ENCODE results near the gene SNTG2. TPM values are rescaled to one million over a fixed set of nuclear protein-coding genes. Genes with fewer than 3 reads are reported as not detected.
"Not testable (repeated sequence)": the region's sequence is repeated elsewhere in the genome, so short reads cannot be mapped to it uniquely, and the experiment has no call there.

SNTG2 gene
- total and polyA plus RNA-seq, 4 donors: 4.5 to 7.0 TPM; not detected in 2

- DNase-seq; H3K4me3 ChIP-seq (ENCODE audit: low read length in 2 of 2); intact Hi-C loops (cut with DNase I); H3K9me3 ChIP-seq (ENCODE audit: control insufficient read depth, low read length); H3K27me3 ChIP-seq (ENCODE audit: control insufficient read depth in 1 of 2, insufficient read depth in 2 of 2, low read length in 1 of 2); H3K4me1 ChIP-seq (ENCODE audit: control insufficient read depth in 1 of 2, insufficient read depth in 2 of 2, low read length in 2 of 2); H3K27ac ChIP-seq (ENCODE audit: low read depth in 1 of 2, low read length in 2 of 2); H3K36me3 ChIP-seq (ENCODE audit: control insufficient read depth in 1 of 2, insufficient read depth in 2 of 2, low read length in 1 of 2); ATAC-seq (ENCODE audit: low FRiP score): not testable (repeated sequence)
- WGBS, 2 donors: 86 to 89% methylated on average over 23 to 27 of the region's 27 CpGs
Observed at GRCh38 chr2:909764-910379, 40.8 kb upstream of the SNTG2 start.

DNA sequence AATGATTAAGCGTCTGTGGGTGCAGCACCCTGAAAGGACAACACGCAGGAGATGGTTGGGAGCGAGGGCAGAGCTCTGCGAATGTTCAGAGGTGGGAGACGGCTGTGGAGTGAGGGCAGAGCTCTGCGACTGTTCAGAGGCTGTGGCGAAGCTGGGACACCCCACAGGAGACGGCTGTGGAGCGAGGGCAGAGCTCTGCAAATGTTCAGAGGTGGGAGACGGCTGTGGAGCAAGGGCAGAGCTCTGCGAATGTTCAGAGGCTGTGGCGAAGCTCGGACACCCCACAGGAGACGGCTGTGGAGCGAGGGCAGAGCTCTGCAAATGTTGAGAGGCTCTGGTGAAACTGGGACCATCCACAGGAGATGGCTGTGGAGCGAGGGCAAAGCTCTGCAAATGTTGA is 40.0 kb upstream of the SNTG2 start:
- intact Hi-C loops (cut with DNase I): no loop called here
- 83 to 92% methylated on average over 16 of the region's 16 CpGs for WGBS, 2 donors
- Histone ChIP-seq H3K9me3 (ENCODE audit: control insufficient read depth, low read length) (no peaks in the 10 kb centered on the region), H3K4me3 (ENCODE audit: low read length in 2 of 2) (no peak overlapping the region), H3K4me1 (ENCODE audit: control insufficient read depth in 1 of 2, insufficient read depth in 2 of 2, low read length in 2 of 2) (no peaks in the 10 kb centered on the region), H3K27me3 (ENCODE audit: control insufficient read depth in 1 of 2, insufficient read depth in 2 of 2, low read length in 1 of 2) (no peaks in the 10 kb centered on the region), H3K27ac (ENCODE audit: low read depth in 1 of 2, low read length in 2 of 2) (no peak overlapping the region), H3K36me3 (ENCODE audit: control insufficient read depth in 1 of 2, insufficient read depth in 2 of 2, low read length in 1 of 2) (no peaks in the 10 kb centered on the region)
- no peak for DNase-seq
- no peak for ATAC-seq (ENCODE audit: low FRiP score)

- H3K9me3 ChIP-seq (ENCODE audit: control insufficient read depth, low read length): no peaks in the 10 kb centered on the region
- no peaks in the 10 kb centered on the region for H3K27me3 ChIP-seq (ENCODE audit: control insufficient read depth in 1 of 2, insufficient read depth in 2 of 2, low read length in 1 of 2)
- 88 to 91% methylated on average over 14 of the region's 14 CpGs for WGBS, 2 donors
- intact Hi-C loops (cut with DNase I): no loop called here
- no peak for ATAC-seq (ENCODE audit: low FRiP score)
- no peaks in the 10 kb centered on the region for H3K36me3 ChIP-seq (ENCODE audit: control insufficient read depth in 1 of 2, insufficient read depth in 2 of 2, low read length in 1 of 2)
- H3K4me3 ChIP-seq (ENCODE audit: low read length in 2 of 2): no peak overlapping the region
- no peaks in the 10 kb centered on the region for H3K4me1 ChIP-seq (ENCODE audit: control insufficient read depth in 1 of 2, insufficient read depth in 2 of 2, low read length in 2 of 2)
- no peak for DNase-seq
- no peak overlapping the region for H3K27ac ChIP-seq (ENCODE audit: low read depth in 1 of 2, low read length in 2 of 2)
Observed at GRCh38 chr2:915979-916378, 34.7 kb upstream of the SNTG2 start.

- H3K36me3 ChIP-seq (ENCODE audit: control insufficient read depth in 1 of 2, insufficient read depth in 2 of 2, low read length in 1 of 2): no peaks in the 10 kb centered on the region
- no peaks in the 10 kb centered on the region for H3K27me3 ChIP-seq (ENCODE audit: control insufficient read depth in 1 of 2, insufficient read depth in 2 of 2, low read length in 1 of 2)
- no peaks in the 10 kb centered on the region for H3K4me1 ChIP-seq (ENCODE audit: control insufficient read depth in 1 of 2, insufficient read depth in 2 of 2, low read length in 2 of 2)
- H3K27ac ChIP-seq (ENCODE audit: low read depth in 1 of 2, low read length in 2 of 2): no peak overlapping the region
- intact Hi-C loops (cut with DNase I): no loop called here
- no peak overlapping the region for H3K4me3 ChIP-seq (ENCODE audit: low read length in 2 of 2)
- 94 to 96% methylated on average over 7 of the region's 7 CpGs for WGBS, 2 donors
- no peaks in the 10 kb centered on the region for H3K9me3 ChIP-seq (ENCODE audit: control insufficient read depth, low read length)
- ATAC-seq (ENCODE audit: low FRiP score): no peak
- no peak for DNase-seq
Observed at GRCh38 chr2:916935-917334, 33.7 kb upstream of the SNTG2 start.

DNA sequence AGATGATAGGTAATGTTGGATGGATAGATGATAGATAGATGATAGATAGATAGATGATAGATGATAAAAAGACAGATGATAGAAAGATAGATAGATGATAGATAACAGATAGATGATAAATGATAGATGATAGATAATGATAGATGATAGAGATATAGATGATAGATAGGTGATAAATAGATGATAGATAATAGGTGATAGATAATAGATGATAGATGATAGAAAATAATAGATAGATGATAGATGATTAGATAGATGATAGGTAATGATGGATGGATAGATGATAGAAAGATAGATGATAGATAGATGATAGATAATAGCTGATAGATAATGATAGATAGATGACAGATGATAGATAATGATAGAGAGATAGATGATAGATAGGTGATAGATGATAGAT is 31.0 kb upstream of the SNTG2 start:
- no peak for DNase-seq
- Histone ChIP-seq H3K36me3 (ENCODE audit: control insufficient read depth in 1 of 2, insufficient read depth in 2 of 2, low read length in 1 of 2) (no peaks in the 10 kb centered on the region), H3K27me3 (ENCODE audit: control insufficient read depth in 1 of 2, insufficient read depth in 2 of 2, low read length in 1 of 2) (no peaks in the 10 kb centered on the region), H3K4me1 (ENCODE audit: control insufficient read depth in 1 of 2, insufficient read depth in 2 of 2, low read length in 2 of 2) (no peaks in the 10 kb centered on the region), H3K27ac (ENCODE audit: low read depth in 1 of 2, low read length in 2 of 2) (no peak overlapping the region), H3K4me3 (ENCODE audit: low read length in 2 of 2) (no peak overlapping the region), H3K9me3 (ENCODE audit: control insufficient read depth, low read length) (no peaks in the 10 kb centered on the region)
- ATAC-seq (ENCODE audit: low FRiP score): no peak
- intact Hi-C loops (cut with DNase I): no loop called here

DNA sequence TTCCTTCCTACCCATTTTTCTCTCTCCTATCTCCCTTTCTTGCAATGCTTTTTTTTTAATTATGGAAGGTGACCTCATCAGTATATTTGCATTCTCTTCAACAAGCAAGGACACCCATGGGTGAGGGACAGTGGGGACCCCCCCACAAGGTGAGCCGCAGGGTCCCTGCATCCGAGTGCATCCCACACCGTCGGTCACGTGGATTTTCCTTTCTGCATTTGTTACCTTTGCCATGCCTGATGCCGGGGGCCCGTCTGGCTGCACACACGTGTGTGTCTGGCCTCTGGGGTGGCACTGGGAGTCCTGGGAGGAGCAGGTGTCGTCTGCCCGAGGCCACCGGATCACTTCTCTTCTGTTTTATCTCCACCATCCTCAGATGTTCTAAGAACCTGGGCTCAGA is 30.1 kb upstream of the SNTG2 start:
- WGBS, 2 donors: 82 to 83% methylated on average over 11 of the region's 11 CpGs
- Histone ChIP-seq H3K27me3 (ENCODE audit: control insufficient read depth in 1 of 2, insufficient read depth in 2 of 2, low read length in 1 of 2) (no peaks in the 10 kb centered on the region), H3K9me3 (ENCODE audit: control insufficient read depth, low read length) (no peaks in the 10 kb centered on the region), H3K36me3 (ENCODE audit: control insufficient read depth in 1 of 2, insufficient read depth in 2 of 2, low read length in 1 of 2) (no peaks in the 10 kb centered on the region), H3K27ac (ENCODE audit: low read depth in 1 of 2, low read length in 2 of 2) (no peak overlapping the region), H3K4me1 (ENCODE audit: control insufficient read depth in 1 of 2, insufficient read depth in 2 of 2, low read length in 2 of 2) (no peaks in the 10 kb centered on the region), H3K4me3 (ENCODE audit: low read length in 2 of 2) (no peak overlapping the region)
- intact Hi-C loops (cut with DNase I): no loop called here
- DNase-seq (no peak), ATAC-seq (ENCODE audit: low FRiP score) (no peak)

DNA sequence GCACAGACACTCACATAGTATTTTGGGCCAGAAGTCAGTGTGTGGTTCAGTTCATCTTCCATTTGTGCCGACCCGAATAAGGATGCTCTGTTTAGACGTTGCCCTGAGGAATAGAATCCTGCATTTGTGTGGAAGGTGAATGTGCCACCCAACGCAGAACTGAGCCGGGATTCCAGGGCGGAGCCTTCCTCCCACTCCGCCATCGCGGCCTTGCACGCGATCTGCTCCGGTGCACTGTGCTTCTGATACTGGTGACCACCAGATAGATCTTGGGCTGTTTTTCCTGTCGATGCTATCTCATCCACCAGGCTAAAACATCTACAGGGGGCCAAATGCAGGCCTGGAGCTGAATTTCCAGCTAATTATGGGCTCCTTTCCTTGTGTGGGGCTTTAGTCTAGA is 29.6 kb upstream of the SNTG2 start:
- intact Hi-C loops (cut with DNase I): no loop called here
- Histone ChIP-seq H3K36me3 (ENCODE audit: control insufficient read depth in 1 of 2, insufficient read depth in 2 of 2, low read length in 1 of 2) (no peaks in the 10 kb centered on the region), H3K4me3 (ENCODE audit: low read length in 2 of 2) (no peak overlapping the region), H3K9me3 (ENCODE audit: control insufficient read depth, low read length) (no peaks in the 10 kb centered on the region), H3K27ac (ENCODE audit: low read depth in 1 of 2, low read length in 2 of 2) (no peak overlapping the region), H3K4me1 (ENCODE audit: control insufficient read depth in 1 of 2, insufficient read depth in 2 of 2, low read length in 2 of 2) (no peaks in the 10 kb centered on the region), H3K27me3 (ENCODE audit: control insufficient read depth in 1 of 2, insufficient read depth in 2 of 2, low read length in 1 of 2) (no peaks in the 10 kb centered on the region)
- no peak for ATAC-seq (ENCODE audit: low FRiP score)
- no peak for DNase-seq
- WGBS, 2 donors: 84 to 90% methylated on average over 13 of the region's 13 CpGs

- DNase-seq: no peak
- no peaks in the 10 kb centered on the region for H3K4me1 ChIP-seq (ENCODE audit: control insufficient read depth in 1 of 2, insufficient read depth in 2 of 2, low read length in 2 of 2)
- no peaks in the 10 kb centered on the region for H3K36me3 ChIP-seq (ENCODE audit: control insufficient read depth in 1 of 2, insufficient read depth in 2 of 2, low read length in 1 of 2)
- no peak overlapping the region for H3K27ac ChIP-seq (ENCODE audit: low read depth in 1 of 2, low read length in 2 of 2)
- no peaks in the 10 kb centered on the region for H3K27me3 ChIP-seq (ENCODE audit: control insufficient read depth in 1 of 2, insufficient read depth in 2 of 2, low read length in 1 of 2)
- ATAC-seq (ENCODE audit: low FRiP score): peak; percentile 16
- intact Hi-C loops (cut with DNase I): no loop called here
- no peaks in the 10 kb centered on the region for H3K9me3 ChIP-seq (ENCODE audit: control insufficient read depth, low read length)
- H3K4me3 ChIP-seq (ENCODE audit: low read length in 2 of 2): no peak overlapping the region
- WGBS, 2 donors: 87 to 91% methylated on average over 10 of the region's 10 CpGs
Observed at GRCh38 chr2:922185-922584, 28.5 kb upstream of the SNTG2 start.

- no peaks in the 10 kb centered on the region for H3K4me1 ChIP-seq (ENCODE audit: control insufficient read depth in 1 of 2, insufficient read depth in 2 of 2, low read length in 2 of 2)
Observed at GRCh38 chr2:923832-924601, 26.6 kb upstream of the SNTG2 start.

More at GRCh38 chr2:923832-924601, 26.6 kb upstream of the SNTG2 start:
- H3K27me3 ChIP-seq (ENCODE audit: control insufficient read depth in 1 of 2, insufficient read depth in 2 of 2, low read length in 1 of 2): no peaks in the 10 kb centered on the region
- intact Hi-C loops (cut with DNase I): no loop called here
- H3K4me3 ChIP-seq (ENCODE audit: low read length in 2 of 2): no peak overlapping the region
- ATAC-seq (ENCODE audit: low FRiP score) (no peak), DNase-seq (no peak)
- H3K36me3 ChIP-seq (ENCODE audit: control insufficient read depth in 1 of 2, insufficient read depth in 2 of 2, low read length in 1 of 2): no peaks in the 10 kb centered on the region
- 65 to 66% methylated on average over 8 of the region's 8 CpGs for WGBS, 2 donors
- no peak overlapping the region for H3K27ac ChIP-seq (ENCODE audit: low read depth in 1 of 2, low read length in 2 of 2)
- H3K9me3 ChIP-seq (ENCODE audit: control insufficient read depth, low read length): no peaks in the 10 kb centered on the region
